Lower leg skin (tissue), 4 donors: Measurements from ENCODE around the gene GUCY2D. TPM values are rescaled to one million over a fixed set of nuclear protein-coding genes. Genes with fewer than 3 reads are reported as not detected.

ENCODE experiments used
- DNase-seq, 2 donors: peaks; one replicate each; pipeline ENCODE4 v3.0.0-alpha.2; 2019; ENCODE audit warnings: low spot score in 2 of 2
- H3K4me3 ChIP-seq: fragments of 200-600 bp; sonication (generic); 2 replicates; pipeline ENCODE4 v1.5.1; 2017; ENCODE audit warnings: mild to moderate bottlenecking, low read depth; ENCODE audit not compliant: poor library complexity, severe bottlenecking
- POLR2A ChIP-seq, 2 donors: fragments of 450-650 bp; IDR thresholded peaks; one replicate each; pipeline ENCODE4 v1.6.1; 2016 to 2017; ENCODE audit warnings: antibody characterized with exemption in 2 of 2, mild to moderate bottlenecking in 1 of 2, moderate library complexity in 1 of 2
- WGBS, 2 donors: methylation state at CpG; one replicate each; pipeline ENCODE4 v1.1.5; 2018; 5-methylcytosine and 5-hydroxymethylcytosine counted together
- intact Hi-C: fragments of 100-400 bp; cut with DNase I; formaldehyde crosslinking; loops from one replicate; pipeline ENCODE4 v1.15.0; 2023; ENCODE audit warnings: low total_unique reads
- total RNA-seq, 4 donors: library from RNA; depleted of rRNA; stranded (reverse); fragments of >200 nt; gene quantifications; one replicate each; pipeline ENCODE4 v1.1.0, GENCODE V29; 2016
- TF ChIP-seq, protein P1 (sequence below), 3 donors: fragments of 450-650 bp; IDR thresholded peaks; one replicate each; pipeline ENCODE4 v1.5.1; 2016; ENCODE audit warnings: antibody characterized with exemption in 3 of 3, mild to moderate bottlenecking in 3 of 3, moderate library complexity in 2 of 3

Gene GUCY2D
- total RNA-seq, 4 donors from 2014 or later, result 0.13 TPM; not detected in 3

GRCh38 chr17:7961421-7961820 lies 41.0 kb upstream of the GUCY2D start:
- TF ChIP-seq, protein P1, sequence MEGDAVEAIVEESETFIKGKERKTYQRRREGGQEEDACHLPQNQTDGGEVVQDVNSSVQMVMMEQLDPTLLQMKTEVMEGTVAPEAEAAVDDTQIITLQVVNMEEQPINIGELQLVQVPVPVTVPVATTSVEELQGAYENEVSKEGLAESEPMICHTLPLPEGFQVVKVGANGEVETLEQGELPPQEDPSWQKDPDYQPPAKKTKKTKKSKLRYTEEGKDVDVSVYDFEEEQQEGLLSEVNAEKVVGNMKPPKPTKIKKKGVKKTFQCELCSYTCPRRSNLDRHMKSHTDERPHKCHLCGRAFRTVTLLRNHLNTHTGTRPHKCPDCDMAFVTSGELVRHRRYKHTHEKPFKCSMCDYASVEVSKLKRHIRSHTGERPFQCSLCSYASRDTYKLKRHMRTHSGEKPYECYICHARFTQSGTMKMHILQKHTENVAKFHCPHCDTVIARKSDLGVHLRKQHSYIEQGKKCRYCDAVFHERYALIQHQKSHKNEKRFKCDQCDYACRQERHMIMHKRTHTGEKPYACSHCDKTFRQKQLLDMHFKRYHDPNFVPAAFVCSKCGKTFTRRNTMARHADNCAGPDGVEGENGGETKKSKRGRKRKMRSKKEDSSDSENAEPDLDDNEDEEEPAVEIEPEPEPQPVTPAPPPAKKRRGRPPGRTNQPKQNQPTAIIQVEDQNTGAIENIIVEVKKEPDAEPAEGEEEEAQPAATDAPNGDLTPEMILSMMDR (IDR thresholded peaks at IDR 0.05), result no peak
- no peak for TF ChIP-seq POLR2A (IDR thresholded peaks at IDR 0.05)
- WGBS, 2 donors, result 44 to 45% methylated on average over 2 of the region's 2 CpGs
- intact Hi-C loops, result no loop called here
- DNase-seq, result no peak
- no peak overlapping the region for H3K4me3 ChIP-seq

- H3K4me3 ChIP-seq, result no peak overlapping the region
- no peak for DNase-seq
- no peak for TF ChIP-seq POLR2A (IDR thresholded peaks at IDR 0.05)
- TF ChIP-seq, protein P1 (IDR thresholded peaks at IDR 0.05), result no peak
- intact Hi-C loops, result no loop called here
- WGBS, 2 donors, result 63 to 75% methylated on average over 2 of the region's 2 CpGs
Observed at GRCh38 chr17:7967751-7968150, 34.7 kb upstream of the GUCY2D start.

GRCh38 chr17:7969433-7969832 lies 33.0 kb upstream of the GUCY2D start:
- intact Hi-C loops, result no loop called here
- no peak for DNase-seq
- TF ChIP-seq, protein P1 (IDR thresholded peaks at IDR 0.05), result no peak
- TF ChIP-seq POLR2A (IDR thresholded peaks at IDR 0.05), result no peak
- no peak overlapping the region for H3K4me3 ChIP-seq
- WGBS, 2 donors, result 88 to 89% methylated on average over 6 of the region's 6 CpGs

DNA sequence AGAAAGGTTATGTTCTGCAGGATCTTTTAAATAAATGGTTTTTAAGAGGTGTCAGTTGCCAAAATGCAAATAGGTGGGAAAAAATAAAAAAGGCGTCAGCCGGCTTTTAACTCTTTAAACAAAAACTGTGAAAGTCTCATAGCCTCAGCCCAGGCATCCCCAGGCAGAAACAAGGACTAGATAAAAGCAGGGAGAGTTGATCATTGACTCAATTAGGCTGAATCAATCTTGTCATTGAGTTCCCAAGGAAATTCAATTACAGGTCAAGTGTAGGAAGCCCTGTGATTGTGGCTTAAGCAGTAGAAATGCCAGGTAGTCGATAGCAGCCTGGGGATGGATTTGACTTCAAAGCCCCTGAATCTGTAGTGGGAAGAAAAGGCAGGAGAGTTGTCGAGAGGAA lies 30.8 kb upstream of the GUCY2D start:
- TF ChIP-seq POLR2A (IDR thresholded peaks at IDR 0.05), result no peak
- TF ChIP-seq, protein P1 (IDR thresholded peaks at IDR 0.05), result no peak
- H3K4me3 ChIP-seq, result no peak overlapping the region
- DNase-seq, result no peak
- WGBS, 2 donors, result 73 to 75% methylated on average over 4 of the region's 4 CpGs
- intact Hi-C loops, result no loop called here

- no peak overlapping the region for H3K4me3 ChIP-seq
- intact Hi-C loops, result no loop called here
- TF ChIP-seq POLR2A (IDR thresholded peaks at IDR 0.05), result no peak
- TF ChIP-seq, protein P1 (IDR thresholded peaks at IDR 0.05), result no peak
- WGBS, 2 donors, result 92 to 96% methylated on average over 8 of the region's 8 CpGs
- no peak for DNase-seq
Observed at GRCh38 chr17:7972131-7972785, 30.2 kb upstream of the GUCY2D start.

DNA sequence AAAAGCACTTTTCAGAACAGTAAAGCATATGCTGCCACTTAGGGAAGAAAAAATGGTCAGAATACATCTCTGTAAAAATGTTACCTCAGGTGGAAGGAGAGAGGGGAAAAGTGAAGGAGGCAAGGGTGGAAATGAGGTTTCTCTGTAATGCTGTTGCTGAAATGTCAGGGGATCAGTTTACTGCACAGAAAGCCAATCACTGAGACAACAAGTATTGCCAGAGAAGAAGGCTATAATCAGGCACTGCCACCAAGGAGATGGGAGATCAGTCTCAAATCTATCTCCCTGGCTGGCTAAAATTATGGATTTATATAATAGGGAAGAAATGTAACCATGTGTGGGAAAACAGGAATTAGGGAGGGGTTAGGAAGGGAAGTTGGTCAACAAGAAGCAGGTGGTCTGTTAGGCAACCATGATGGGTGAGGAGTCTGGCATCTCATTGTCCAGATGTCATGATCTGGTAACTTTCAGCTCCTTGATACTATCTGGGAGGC lies 27.7 kb upstream of the GUCY2D start:
- no peak for DNase-seq
- intact Hi-C loops, result no loop called here
- H3K4me3 ChIP-seq, result no peak overlapping the region
- TF ChIP-seq, protein P1 (IDR thresholded peaks at IDR 0.05), result no peak
- no peak for TF ChIP-seq POLR2A (IDR thresholded peaks at IDR 0.05)
